Neural cell (in vitro differentiated cells): ENCODE results near the gene C1S.

Experiments
- CTCF ChIP-seq: fragments of 450-650 bp; IDR thresholded peaks from 2 replicates; pipeline ENCODE4 v1.5.1; 2014; ENCODE audit warnings: antibody characterized with exemption, mild to moderate bottlenecking, moderate library complexity; ENCODE audit not compliant: poor library complexity, severe bottlenecking
- EZH2 ChIP-seq: fragments of 200-600, 300-800 bp; shearing (Covaris generic), sonication (generic); IDR thresholded peaks from 2 replicates; pipeline ENCODE4 v1.6.1; 2014; ENCODE audit warnings: antibody characterized with exemption, low read length, borderline replicate concordance, mild to moderate bottlenecking; ENCODE audit not compliant: insufficient read depth, poor library complexity, severe bottlenecking

- no peak for TF ChIP-seq CTCF
- TF ChIP-seq EZH2 = no peak
Observed at GRCh38 chr12:7045913-7046312, 14.6 kb upstream of the C1S start.
